GM18499 (cell line): ENCODE data around the gene SLC8A2.
"Not testable (repeated sequence)": the region's sequence is repeated elsewhere in the genome, so short reads cannot be mapped to it uniquely, and the experiment has no call there.

Experiments used
- ATAC-seq: cut with Tn5 transposase; IDR thresholded peaks from one replicate; pipeline ENCODE4 v1.9.1; 2021; ENCODE audit warnings: moderate number of reproducible peaks; ENCODE audit not compliant: insufficient read depth, unreplicated experiment

Gene SLC8A2

GRCh38 chr19:47490031-47490430 is 18.3 kb upstream of the SLC8A2 start:
- no peak for ATAC-seq

GRCh38 chr19:47489072-47489914 is 17.6 kb upstream of the SLC8A2 start:
- ATAC-seq, result no peak

- no peak for ATAC-seq
These were observed 16.1 kb upstream of the SLC8A2 start for GRCh38 chr19:47487551-47488515.

- ATAC-seq, result no peak
These were observed 15.2 kb upstream of the SLC8A2 start for GRCh38 chr19:47486900-47487299.

GRCh38 chr19:47486220-47486619 is 14.5 kb upstream of the SLC8A2 start:
- not testable (repeated sequence) for ATAC-seq

- ATAC-seq, result no peak
These were observed 13.5 kb upstream of the SLC8A2 start for GRCh38 chr19:47485210-47485609.

- no peak for ATAC-seq
These were observed 12.4 kb upstream of the SLC8A2 start, which contains the start of gene KPTN for GRCh38 chr19:47483800-47484690. KPTN (minus strand) TSS chr19:47484219; CDS start chr19:47484160, 59 bp downstream.

GRCh38 chr19:47483200-47483599 is 11.5 kb upstream of the SLC8A2 start:
- no peak for ATAC-seq

GRCh38 chr19:47481460-47482052 is 9.9 kb upstream of the SLC8A2 start:
- no peak for ATAC-seq

- no peak for ATAC-seq
These were observed 9.0 kb upstream of the SLC8A2 start for GRCh38 chr19:47480658-47481057.

- no peak for ATAC-seq
These were observed 8.2 kb upstream of the SLC8A2 start for GRCh38 chr19:47479701-47480503.

GRCh38 chr19:47476438-47476972 is 4.8 kb upstream of the SLC8A2 start:
- ATAC-seq, result no peak

- no peak for ATAC-seq
These were observed 3.8 kb upstream of the SLC8A2 start for GRCh38 chr19:47475465-47475864.

GRCh38 chr19:47473336-47473735 is 1.6 kb upstream of the SLC8A2 start:
- ATAC-seq, result no peak

GRCh38 chr19:47471381-47471732 is 336 bp downstream of the SLC8A2 start:
- ATAC-seq, result no peak

GRCh38 chr19:47470447-47471195 is 1.1 kb downstream of the SLC8A2 start:
- no peak for ATAC-seq

- ATAC-seq, result no peak
These were observed 2.0 kb downstream of the SLC8A2 start for GRCh38 chr19:47469719-47470118.

- no peak for ATAC-seq
These were observed 2.4 kb downstream of the SLC8A2 start for GRCh38 chr19:47469363-47469700.
